Measurements from ENCODE around the gene ACTG2.

The ACTG2 gene

GRCh38 chr2:73969356-73969755 is 76.5 kb downstream of the ACTG2 start:
- DNase-seq (ENCODE audit: low spot score) = no peak

Data from NAMALWA (cell line).